GM21367 (cell line): ENCODE results near the gene KCNA1.

ENCODE experiments used
- ATAC-seq: cut with Tn5 transposase; IDR thresholded peaks from one replicate; pipeline ENCODE4 v1.9.1; 2021; ENCODE audit not compliant: unreplicated experiment

KCNA1 gene

GRCh38 chr12:4958697-4959375, 49.1 kb downstream of the KCNA1 start:
- ATAC-seq: no peak

- no peak for ATAC-seq
Observed at GRCh38 chr12:4959381-4959780, 49.7 kb downstream of the KCNA1 start.

- ATAC-seq: no peak
Observed at GRCh38 chr12:4960030-4960429, 50.3 kb downstream of the KCNA1 start.

- ATAC-seq: no peak
Observed at GRCh38 chr12:4960547-4960946, 50.8 kb downstream of the KCNA1 start.

GRCh38 chr12:4961311-4961710, 51.6 kb downstream of the KCNA1 start:
- no peak for ATAC-seq

- ATAC-seq: no peak
Observed at GRCh38 chr12:4962539-4963486, 53.1 kb downstream of the KCNA1 start.
